GM19043 (cell line): Measurements from ENCODE around the gene USP4.
A peak's percentile ranks its signal among the peaks of the same experiment; 100 is the strongest.
"Not testable (repeated sequence)": the region's sequence is repeated elsewhere in the genome, so short reads cannot be mapped to it uniquely, and the experiment has no call there.

Experiments used
- ATAC-seq: cut with Tn5 transposase; IDR thresholded peaks from one replicate; pipeline ENCODE4 v1.9.1; 2021; ENCODE audit warnings: low read depth; ENCODE audit not compliant: unreplicated experiment

USP4 gene, protein sequence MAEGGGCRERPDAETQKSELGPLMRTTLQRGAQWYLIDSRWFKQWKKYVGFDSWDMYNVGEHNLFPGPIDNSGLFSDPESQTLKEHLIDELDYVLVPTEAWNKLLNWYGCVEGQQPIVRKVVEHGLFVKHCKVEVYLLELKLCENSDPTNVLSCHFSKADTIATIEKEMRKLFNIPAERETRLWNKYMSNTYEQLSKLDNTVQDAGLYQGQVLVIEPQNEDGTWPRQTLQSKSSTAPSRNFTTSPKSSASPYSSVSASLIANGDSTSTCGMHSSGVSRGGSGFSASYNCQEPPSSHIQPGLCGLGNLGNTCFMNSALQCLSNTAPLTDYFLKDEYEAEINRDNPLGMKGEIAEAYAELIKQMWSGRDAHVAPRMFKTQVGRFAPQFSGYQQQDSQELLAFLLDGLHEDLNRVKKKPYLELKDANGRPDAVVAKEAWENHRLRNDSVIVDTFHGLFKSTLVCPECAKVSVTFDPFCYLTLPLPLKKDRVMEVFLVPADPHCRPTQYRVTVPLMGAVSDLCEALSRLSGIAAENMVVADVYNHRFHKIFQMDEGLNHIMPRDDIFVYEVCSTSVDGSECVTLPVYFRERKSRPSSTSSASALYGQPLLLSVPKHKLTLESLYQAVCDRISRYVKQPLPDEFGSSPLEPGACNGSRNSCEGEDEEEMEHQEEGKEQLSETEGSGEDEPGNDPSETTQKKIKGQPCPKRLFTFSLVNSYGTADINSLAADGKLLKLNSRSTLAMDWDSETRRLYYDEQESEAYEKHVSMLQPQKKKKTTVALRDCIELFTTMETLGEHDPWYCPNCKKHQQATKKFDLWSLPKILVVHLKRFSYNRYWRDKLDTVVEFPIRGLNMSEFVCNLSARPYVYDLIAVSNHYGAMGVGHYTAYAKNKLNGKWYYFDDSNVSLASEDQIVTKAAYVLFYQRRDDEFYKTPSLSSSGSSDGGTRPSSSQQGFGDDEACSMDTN

DNA sequence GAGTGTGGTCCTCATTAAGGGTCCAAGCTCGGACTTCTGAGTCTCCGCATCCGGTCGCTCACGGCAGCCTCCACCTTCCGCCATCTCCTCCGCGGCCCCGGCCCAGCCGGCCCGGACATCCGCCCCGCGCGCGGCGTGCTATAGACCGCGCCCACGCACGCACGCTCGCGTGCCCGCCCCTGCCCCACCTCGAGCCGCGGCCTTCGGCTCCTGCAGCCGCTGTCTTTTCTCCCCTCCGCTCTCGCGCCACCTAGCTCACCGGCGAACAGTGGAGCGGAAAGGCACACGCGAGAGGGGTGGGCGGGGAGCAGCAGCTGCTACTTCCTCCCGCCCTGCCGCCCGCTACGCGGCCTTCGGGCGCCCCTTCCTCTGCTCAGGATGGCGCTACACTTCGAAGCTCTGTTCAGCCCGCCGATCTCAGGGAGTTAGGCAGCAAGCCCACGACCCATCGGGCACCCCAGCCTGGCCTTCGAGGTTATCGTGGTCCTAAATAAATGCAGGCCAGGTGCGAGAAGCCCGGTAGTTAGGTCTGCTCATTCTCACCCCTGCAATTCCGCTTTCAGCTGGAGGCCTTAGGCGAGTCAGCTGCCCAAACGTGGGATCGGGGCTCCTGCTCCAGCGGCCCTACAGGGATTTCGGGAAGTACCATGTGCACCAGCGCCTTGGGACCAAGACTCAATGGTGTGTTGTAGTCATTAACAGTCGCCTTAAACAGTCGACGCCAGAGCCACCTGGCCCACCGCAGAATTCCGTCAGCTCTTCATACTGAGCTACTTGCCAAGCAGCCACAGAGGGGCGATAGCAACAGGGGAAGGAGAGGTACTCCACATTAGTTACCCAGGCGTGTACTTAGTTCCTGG lies at the start of gene USP4:
USP4 (minus strand) TSS at position 113 of the 860 bp plus-strand sequence; CDS start at position 84, 29 bp downstream.
- ATAC-seq: peak; percentile 74

GRCh38 chr3:49389297-49389696 lies 49.4 kb upstream of the USP4 start:
- no peak for ATAC-seq

GRCh38 chr3:49388289-49388820 lies 48.5 kb upstream of the USP4 start:
- ATAC-seq: no peak

GRCh38 chr3:49387721-49388120 lies 47.9 kb upstream of the USP4 start:
- no peak for ATAC-seq

DNA sequence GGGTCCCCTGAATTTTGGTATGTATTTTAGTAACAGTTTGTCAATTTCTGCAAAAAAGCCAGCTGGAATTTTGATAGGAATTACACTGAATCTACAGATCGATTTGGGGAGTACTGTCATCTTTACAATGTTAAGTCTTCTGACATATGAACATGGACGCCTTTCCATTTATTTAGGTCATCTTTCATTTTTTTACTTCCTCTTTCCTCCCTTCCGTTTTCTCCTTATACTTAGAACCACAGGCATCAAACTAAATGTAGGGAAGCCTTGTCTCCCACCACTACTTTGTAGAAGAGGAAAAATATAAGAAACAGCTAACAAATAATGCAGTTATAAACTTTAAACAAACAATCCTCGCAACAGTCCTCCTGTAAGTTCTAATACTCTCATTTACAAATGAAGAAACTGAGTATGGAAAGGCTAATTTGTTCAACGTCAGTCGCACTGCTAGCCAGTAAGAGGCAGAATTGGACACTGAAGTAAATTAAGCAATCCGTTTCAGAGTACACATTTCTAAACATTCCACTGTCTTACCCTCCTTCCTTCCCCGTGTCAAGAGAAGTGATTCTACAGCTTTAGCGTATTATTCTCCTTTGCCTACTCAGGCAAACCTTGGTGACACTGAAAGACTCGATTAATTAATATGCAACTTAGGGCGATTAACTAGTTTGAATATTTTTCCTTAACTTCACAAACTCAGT lies 46.4 kb upstream of the USP4 start:
- no peak for ATAC-seq

DNA sequence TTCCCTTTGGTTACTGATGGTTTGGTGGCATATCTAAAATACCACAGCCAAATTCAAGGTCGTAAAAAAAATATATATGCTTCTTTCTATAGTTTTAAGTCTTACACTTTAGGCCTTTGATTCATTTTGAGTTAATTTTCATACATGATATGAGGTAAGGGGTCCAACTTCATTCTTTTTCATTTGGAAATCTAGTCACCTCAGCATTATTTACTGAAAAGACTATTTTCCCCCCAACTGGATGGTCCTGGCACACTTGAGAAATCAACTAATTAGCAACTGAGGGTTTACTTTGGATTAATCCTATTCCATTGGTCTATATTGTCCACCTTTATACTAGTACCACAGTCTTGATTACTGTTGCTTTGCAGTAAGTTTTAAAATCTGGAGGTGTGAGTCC lies 45.8 kb upstream of the USP4 start:
- no peak for ATAC-seq

DNA sequence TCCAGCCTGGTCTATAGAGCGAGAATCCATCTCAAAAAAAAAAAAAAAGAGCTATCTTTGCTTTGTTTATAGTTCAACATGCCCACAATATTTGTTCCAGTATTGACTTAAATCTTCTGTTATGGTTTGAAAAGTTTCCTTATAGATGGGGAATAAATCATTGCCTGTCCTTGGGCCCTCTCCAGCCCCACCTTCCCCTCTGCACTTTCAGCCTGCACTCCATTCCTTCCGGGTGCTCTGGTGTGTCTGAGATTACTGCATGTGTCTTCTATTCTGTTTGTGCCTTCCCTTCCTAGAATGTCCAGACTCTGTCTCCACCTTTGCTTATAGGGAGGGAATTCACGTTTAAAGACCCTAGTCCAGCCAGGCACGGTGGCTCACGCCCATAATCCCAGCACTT lies 43.5 kb upstream of the USP4 start:
- ATAC-seq: no peak

- no peak for ATAC-seq
Measured at GRCh38 chr3:49378249-49378895, 38.5 kb upstream of the USP4 start.

GRCh38 chr3:49377483-49377882 lies 37.6 kb upstream of the USP4 start:
- no peak for ATAC-seq

- no peak for ATAC-seq
Measured at GRCh38 chr3:49371946-49372345, 32.1 kb upstream of the USP4 start.

- no peak for ATAC-seq
Measured at GRCh38 chr3:49370585-49371290, 30.9 kb upstream of the USP4 start.

DNA sequence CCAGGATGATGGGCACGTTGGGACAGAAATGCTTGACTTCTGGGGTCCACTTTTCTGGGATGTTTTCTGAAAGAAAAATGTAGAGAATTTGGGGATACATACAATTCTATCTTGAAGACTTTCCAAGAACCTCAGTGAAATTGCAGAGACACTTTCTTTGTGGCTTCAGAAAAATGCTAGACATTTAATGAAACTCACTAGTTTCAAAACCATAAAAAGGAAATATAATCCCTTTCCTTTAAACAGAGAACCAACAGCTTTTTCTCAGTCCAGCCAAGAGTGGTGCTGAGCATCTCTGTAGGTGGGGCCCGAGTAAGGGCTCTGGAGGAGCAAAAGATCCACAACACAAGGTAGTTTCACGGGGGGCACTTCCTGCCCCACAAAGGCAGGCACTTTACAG lies 22.7 kb upstream of the USP4 start:
- ATAC-seq: no peak

DNA sequence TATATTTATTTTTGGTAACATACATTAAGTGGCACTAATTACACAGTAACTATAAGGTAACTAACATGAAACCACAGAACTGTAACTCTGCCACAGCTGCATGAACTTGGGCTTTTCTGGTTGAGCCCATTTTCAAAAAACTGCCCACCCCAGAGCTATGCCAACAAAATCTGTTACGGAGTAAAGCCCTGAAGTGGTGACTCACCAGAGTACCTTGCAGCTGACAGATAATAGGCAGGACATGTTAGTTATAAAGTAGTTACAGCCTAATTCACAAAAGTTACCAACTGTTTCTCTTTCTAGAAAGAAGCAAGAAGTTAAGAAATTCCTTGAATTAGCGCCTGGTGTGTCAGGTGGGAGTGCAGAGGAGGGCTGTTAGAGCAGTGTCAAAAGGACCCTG lies 19.8 kb upstream of the USP4 start:
- ATAC-seq: no peak

DNA sequence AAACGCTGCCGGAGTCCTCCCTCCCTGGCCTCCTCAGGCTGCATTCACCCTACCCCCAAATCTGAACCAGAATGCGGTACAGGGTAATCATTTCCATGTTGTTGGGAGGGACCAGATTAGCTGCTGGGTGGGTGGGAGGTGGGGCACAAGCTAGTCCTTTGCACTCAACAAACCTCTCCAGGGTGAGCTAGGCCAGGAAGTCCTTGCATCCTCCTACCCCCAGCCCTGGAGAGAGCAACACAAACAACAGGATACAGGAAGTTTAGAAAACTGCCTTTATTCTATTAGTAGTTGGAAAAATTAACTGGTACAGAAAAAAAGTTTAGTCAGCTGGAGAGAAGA lies 19.0 kb upstream of the USP4 start:
- ATAC-seq: peak; percentile 13

DNA sequence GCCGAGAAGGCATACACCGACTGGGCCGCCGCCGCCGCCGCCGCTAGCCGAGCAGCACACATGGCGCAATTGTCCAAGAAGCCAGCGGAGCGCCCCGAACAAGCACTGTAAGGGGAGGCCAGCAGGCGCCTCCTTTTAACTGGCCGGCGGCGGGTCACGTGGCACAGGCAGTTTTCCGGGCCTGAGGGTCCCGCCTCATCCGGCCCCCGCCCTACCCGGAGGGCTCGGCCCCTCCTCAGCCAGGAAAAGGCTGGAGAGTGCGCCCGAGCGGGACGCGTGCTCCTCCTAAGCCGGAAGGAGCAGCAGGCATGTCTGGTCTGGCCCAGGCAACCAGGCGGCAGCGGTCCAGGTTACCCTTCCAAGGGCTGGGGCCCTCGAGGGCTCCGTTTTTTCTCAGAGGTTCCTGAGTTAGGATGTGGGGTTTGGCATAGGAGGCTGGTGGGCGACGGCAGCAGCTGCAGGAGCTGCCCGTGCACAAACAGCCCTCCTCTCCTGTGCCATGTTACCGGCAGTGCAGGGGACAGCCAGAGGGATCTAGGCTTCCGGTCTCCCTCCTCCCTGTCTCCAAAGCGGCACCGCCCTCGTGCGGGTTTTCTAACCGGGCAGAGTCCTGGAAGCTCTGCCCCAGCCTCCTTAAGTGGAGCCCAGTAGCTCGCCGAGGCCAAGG lies 18.5 kb upstream of the USP4 start, which contains the start of gene GPX1:
GPX1 (minus strand) TSS at position 137 of the 667 bp plus-strand sequence; CDS start at position 62, 75 bp downstream.
- peak; percentile 82 for ATAC-seq

DNA sequence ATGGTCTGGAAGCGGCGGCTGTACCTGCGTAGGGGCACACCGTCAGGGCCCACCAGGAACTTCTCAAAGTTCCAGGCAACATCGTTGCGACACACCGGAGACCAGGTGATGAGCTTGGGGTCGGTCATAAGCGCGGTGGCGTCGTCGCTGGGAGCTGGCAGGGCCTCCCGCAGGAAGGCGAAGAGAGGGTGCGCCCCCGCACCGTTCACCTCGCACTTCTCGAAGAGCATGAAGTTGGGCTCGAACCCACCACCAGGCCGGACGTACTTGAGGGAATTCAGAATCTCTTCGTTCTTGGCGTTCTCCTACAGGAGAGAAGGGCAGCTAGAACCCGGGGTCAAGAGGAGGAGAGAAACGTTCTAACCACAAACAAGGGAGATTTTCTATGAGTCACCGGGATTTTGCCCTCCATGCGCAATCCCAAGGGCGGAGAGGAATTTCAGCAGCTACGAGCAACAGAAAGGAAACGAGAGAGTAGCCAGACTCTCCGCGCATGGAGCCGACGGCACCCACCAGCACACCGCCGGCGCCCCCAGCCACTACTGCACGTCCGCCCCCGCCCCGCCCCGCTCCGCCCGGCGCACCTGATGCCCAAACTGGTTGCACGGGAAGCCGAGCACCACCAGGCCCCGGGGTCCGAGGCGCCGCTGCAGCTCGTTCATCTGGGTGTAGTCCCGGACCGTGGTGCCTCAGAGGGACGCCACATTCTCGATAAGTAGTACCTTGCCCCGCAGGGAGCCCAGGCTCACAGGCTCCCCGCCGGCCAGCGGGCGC lies 17.8 kb upstream of the USP4 start:
- not testable (repeated sequence) for ATAC-seq

DNA sequence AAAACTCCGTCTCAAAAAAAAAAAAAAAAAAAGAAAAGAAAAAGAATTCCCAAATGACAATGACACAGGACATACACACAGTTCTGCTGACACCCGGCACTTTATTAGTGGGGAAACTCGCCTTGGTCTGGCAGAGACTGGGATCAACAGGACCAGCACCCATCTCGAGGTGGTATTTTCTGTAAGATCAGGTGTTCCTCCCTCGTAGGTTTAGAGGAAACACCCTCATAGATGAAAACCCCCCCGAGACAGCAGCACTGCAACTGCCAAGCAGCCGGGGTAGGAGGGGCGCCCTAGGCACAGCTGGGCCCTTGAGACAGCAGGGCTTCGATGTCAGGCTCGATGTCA lies 17.2 kb upstream of the USP4 start:
- not testable (repeated sequence) for ATAC-seq
